NK-92 (cell line): Measurements from ENCODE around the gene MXRA8.
"Not testable (repeated sequence)": the region's sequence is repeated elsewhere in the genome, so short reads cannot be mapped to it uniquely, and the experiment has no call there.

Experiments used
- DNase-seq: peaks from one replicate; lab custom pipeline; 2025; ENCODE audit not compliant: unreplicated experiment; lab: John Stamatoyannopoulos, UW

The MXRA8 gene

GRCh38 chr1:1324084-1324523 is 34.3 kb downstream of the MXRA8 start:
- DNase-seq: no peak

GRCh38 chr1:1322952-1323351 is 35.4 kb downstream of the MXRA8 start:
- no peak for DNase-seq

GRCh38 chr1:1322418-1322817 is 35.9 kb downstream of the MXRA8 start:
- DNase-seq: no peak

- no peak for DNase-seq
These were observed 36.9 kb downstream of the MXRA8 start for GRCh38 chr1:1321477-1321876.

DNA sequence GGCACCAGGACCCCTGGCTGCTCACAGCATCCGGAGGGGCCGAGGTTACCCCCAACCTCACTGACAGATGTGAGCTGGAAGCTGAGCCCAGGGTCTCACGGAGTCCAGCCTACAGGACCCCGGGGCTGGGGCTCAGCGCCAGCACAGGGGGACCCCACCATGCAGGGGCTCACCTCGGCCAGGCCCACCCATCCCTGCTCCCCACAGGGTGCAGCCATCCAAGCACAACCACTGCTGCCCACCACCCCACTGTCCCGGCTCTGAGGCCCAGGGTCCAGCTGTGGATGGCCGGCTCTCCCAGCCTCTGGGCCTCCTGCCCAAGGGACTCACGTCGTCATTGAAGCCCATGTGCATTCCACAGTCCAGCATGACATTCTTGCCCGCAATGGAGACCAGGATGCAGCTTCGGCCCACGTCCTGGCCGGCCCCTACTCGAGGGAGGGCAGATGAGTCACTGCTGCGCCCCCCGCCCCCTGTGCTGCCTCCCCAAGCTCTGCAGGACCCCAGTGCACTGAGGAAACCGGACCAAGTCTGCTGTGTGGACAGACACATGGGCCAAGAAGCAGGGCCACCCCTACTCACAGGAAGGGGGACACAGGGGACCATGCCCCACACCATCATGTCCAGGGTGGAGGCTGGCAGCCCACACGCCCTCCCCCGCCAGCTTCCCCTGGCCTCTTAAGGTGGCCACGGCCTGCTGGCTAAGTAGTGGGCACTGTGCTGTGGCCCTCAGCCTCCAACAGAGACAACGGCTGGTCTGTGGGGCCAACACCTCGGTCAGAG is 37.5 kb downstream of the MXRA8 start:
- no peak for DNase-seq

DNA sequence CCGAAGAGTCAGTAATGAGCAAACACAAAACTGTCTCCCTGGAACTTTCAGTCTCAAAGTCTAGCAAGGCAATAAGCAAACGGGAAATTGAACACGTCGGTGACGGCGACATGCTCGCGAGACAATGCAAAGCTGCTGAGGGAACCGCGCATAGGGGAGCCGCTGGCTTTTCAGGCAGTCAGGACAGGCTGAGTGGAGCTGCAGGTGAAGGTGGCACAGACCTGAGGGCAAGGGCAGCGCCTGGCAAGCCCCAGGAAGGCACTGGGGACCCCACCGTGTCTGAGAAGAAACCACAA is 38.8 kb downstream of the MXRA8 start:
- no peak for DNase-seq

GRCh38 chr1:1318777-1319645 is 39.3 kb downstream of the MXRA8 start:
- no peak for DNase-seq

- no peak for DNase-seq
These were observed 40.2 kb downstream of the MXRA8 start for GRCh38 chr1:1318131-1318652.

DNA sequence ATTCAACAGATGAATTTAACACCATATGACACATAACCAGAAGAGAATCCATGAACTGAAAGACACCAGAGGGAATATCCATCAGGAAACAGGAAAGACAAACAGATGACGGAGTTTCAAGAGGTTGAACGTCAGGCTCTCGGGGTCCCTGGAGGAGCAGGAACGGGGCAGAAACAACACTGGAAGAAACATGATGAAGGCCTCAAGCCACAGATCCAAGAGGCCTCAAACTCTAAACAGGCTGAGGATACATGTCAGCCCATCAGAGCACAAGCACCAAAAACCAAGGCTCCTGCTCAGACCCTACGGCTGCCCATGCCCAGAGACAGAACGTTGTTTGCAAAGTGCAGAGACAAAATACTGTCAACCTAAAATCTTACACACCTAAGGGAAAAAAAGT is 40.9 kb downstream of the MXRA8 start:
- DNase-seq: no peak

- not testable (repeated sequence) for DNase-seq
These were observed 42.2 kb downstream of the MXRA8 start for GRCh38 chr1:1316199-1316598.

- DNase-seq: no peak
These were observed 42.9 kb downstream of the MXRA8 start for GRCh38 chr1:1315435-1315954.

DNA sequence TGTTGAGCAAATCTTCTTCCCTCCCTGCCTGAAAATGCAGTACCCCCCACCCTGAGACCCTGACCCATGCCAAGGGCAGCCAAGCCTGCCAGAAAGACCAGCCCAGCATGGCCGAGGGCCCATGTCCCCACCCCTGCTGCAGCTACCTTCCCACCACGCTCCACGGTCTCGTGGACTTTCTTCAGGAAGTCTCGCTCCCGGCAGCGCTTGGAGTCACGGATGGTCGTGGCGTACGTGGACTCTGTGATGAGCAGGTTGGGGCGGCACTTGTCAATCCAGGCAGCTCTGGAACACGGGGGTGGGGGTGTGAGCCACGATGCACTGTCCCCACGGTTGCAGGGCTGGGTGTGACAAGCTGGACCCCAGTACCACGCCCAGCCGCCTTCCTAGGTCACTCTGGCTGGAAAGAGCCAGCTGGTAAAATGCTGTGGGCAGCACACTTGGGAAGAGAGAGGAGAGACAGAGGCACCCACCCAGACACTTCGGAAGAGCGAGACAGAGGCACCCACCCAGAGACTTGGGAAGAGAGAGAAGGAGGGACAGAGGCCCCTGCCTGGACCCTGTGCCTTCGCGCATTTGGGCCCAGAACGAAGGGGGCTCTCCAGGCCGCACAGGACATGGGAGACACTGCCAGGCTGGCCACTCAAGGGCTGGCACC is 43.5 kb downstream of the MXRA8 start:
- DNase-seq: no peak

GRCh38 chr1:1314237-1314586 is 44.1 kb downstream of the MXRA8 start:
- no peak for DNase-seq

DNA sequence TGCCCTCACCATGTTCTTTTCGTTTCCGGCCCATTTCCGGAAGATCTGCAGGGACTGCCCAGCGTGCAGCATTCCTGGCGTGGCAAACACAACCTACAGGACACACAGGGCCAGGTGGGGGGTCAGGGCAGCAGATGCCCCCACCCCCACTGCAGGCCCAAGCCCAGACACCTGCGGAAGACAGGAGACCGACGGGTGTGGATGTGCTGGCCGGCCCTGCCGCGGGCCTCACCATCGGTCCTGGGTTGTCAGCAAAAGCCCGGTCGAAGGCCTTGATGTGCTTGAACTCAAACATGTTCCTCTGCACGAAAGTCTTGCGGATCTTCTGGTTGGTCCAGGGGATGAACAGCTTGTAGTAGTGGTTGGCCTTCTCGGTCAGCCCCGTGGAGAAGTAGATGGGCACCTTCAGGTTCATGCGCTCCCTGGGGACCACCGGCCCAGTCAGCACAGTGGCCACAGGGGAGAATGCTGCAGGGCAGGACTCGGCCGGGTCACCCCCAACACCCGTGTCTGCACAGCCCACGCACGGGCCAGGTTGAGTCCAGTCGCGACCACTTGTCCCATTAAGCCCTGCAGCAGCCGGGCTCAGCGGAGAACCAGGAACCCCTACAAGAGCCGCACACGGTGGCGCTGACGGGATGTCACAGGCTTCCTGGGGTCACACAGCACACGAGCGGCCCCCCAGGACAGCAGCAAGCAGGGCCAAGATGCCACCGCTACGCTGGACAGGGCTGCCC is 44.7 kb downstream of the MXRA8 start:
- DNase-seq: no peak

GRCh38 chr1:1312450-1313314 is 45.7 kb downstream of the MXRA8 start:
- DNase-seq: no peak

DNA sequence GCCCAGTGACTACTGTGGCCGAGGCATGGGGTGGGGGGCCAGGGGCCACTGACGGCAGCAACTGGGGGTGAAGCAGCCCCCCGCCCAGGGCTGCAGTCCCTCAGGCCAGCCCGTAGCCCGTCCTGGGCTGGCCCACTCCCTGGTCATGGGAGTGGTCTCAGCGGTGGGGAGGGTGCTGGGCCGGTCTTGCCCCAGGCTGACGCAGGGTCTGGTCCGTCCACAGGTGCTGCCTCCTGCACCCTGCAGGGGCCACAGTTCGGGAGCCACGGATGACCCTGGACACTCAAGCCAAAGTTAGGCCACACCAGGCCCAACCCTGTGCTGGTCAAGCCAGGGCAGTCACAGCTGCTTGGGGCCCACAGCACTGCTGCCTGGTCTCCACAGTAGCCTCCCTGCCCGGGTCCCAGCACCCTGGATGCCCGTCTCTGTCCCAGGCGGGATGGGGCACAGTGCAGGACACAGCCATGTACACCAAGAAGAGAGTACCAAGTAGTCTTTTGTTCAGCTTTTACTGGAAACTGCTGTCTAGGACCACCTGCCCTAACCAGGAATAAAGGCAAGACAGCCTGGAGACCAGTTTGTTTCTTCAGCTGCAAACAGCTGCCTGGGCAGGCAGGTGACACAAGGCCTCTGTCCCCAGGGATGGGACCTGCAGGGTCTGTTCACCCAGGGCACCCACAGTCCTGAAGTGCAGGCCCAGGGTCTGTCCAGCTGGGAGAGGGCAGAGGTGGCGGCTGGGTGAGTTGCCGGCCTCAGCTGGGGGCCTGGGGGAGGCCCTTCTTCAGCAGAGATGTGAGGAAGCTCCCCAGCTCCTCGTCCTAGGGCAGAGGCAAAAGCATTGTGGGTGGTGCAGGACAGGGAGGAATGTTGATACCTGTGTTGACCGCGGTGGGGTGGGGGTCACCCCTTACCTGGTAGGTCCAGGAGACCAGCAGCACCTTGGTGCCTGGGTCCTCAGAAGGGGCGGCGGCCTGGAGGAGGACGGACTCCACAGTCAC is 46.9 kb downstream of the MXRA8 start:
- no peak for DNase-seq

DNA sequence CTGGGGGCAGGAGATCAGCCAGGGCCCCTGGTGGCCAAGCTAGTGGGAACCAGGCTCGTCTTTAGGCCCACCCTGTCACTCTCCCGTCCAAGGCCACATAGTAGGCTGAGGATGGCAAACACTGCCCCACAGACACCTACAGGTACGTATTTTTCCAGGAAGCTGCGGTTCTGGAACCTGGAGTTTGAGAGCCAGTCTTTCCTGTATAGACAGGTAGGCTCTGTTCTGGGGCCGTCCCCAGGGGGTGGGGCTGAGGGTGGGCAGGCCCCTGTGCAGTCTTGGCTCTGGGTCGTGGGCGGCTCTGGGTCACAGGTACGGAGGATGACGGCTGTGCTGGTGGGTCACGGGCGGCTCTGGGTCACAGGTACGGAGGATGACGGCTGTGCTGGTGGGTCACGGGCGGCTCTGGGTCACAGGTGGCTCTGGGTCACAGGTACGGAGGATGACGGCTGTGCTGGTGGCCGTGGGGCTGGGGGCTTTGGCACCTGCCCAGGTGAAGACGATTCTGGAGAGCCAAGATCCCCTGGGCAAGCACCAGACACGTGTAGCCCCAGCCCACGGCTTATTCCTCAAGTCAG is 47.8 kb downstream of the MXRA8 start:
- no peak for DNase-seq

- DNase-seq: no peak
These were observed 48.3 kb downstream of the MXRA8 start for GRCh38 chr1:1310109-1310385.
